K562 (cell line): ENCODE measurements around the gene CDAN1. TPM values are rescaled to one million over a fixed set of nuclear protein-coding genes. Genes with fewer than 3 reads are reported as not detected.

ENCODE experiments used
- ATAC-seq: fragments of 200-7000 bp; cut with Tn5 transposase; 3 replicates; pipeline ENCODE4 v1.9.1; 2020; ENCODE audit warnings: moderate library complexity
- Bru-seq: library from RNA; stranded (reverse); fragments of 400-500 nt; gene quantifications from one replicate; lab custom pipeline; 2021; lab: Mats Ljungman, UMichigan
- BruChase-seq, 2 experiments: library from RNA; stranded (reverse); fragments of 400-500 nt; gene quantifications; one replicate each; lab custom pipeline; 2021; lab: Mats Ljungman, UMichigan
- BruUV-seq: library from RNA; stranded (reverse); fragments of 400-500 nt; replicated peaks from 2 replicates; lab custom pipeline; 2021; lab: Mats Ljungman, UMichigan
- CTCF ChIA-PET: fragments of 300-600 bp; formaldehyde crosslinking; extraction: SDS; loops from one replicate; lab custom pipeline; 2021; ENCODE audit warnings: low intra/inter-chr PET ratio; lab: Yijun Ruan, JAX
- POLR2A ChIA-PET: fragments of 300-600, 350-650 bp; sonication (Branson Sonifier 250); formaldehyde crosslinking; extraction: SDS; loops from one replicate; lab custom pipeline; 2021; ENCODE audit warnings: antibody characterized with exemption, inconsistent platforms; lab: Yijun Ruan, JAX
- DNase-seq, 4 experiments: peaks; one replicate each; pipeline versions ENCODE4 v3.0.0 to v3.0.0-alpha.2; 2011 to 2018; ENCODE audit warnings: low spot score in 3 of 4, mixed read lengths in 3 of 4; ENCODE audit errors: extremely low read depth in 1 of 4
- FAIRE-seq: peaks from 2 replicates; lab custom pipeline; 2011; peaks lifted over from hg19 to GRCh38; lab: Jason Lieb, UNC
- H2AFZ ChIP-seq: 2 replicates; pipeline ENCODE4 v1.6.0; 2011; ENCODE audit warnings: low read depth, low read length, control low read depth, inconsistent platforms
- H3K27ac ChIP-seq: fragments of 200-600 bp; 3 replicates; pipeline ENCODE4 v1.8.0; 2011; ENCODE audit warnings: low read depth, mild to moderate bottlenecking, control low read depth, inconsistent platforms, low read length, moderate library complexity, mixed read lengths; ENCODE audit errors: extremely low read depth
- H3K27me3 ChIP-seq, 2 experiments: fragments of 300-600 bp in 1 of 2; 2 replicates in 1 of 2; 3 replicates in 1 of 2; pipeline versions ENCODE4 v1.6.0 to v1.8.0; 2011; ENCODE audit warnings: inconsistent platforms in 2 of 2, low read length in 2 of 2, mild to moderate bottlenecking in 1 of 2, mixed read lengths in 1 of 2, moderate library complexity in 1 of 2; ENCODE audit not compliant: control insufficient read depth in 2 of 2, insufficient read depth in 2 of 2
- H3K36me3 ChIP-seq: fragments of 300-600 bp; 3 replicates; pipeline ENCODE4 v1.8.0; 2011; ENCODE audit warnings: mild to moderate bottlenecking, low read length, inconsistent platforms; ENCODE audit not compliant: control insufficient read depth, insufficient read depth
- H3K4me1 ChIP-seq, 2 experiments: fragments of 200-600 bp in 1 of 2; replicated peaks in 1 of 2; 2 replicates in 1 of 2; 3 replicates in 1 of 2; pipeline versions ENCODE4 v1.5.1 to v1.8.0; 2011; ENCODE audit warnings: inconsistent platforms in 2 of 2, low read length in 2 of 2, mild to moderate bottlenecking in 1 of 2, mixed read lengths in 1 of 2, moderate library complexity in 1 of 2; ENCODE audit not compliant: control insufficient read depth in 2 of 2, insufficient read depth in 2 of 2
- H3K4me2 ChIP-seq: 2 replicates; pipeline ENCODE4 v1.6.1; 2011; ENCODE audit warnings: low read length, control low read depth, inconsistent platforms, mixed read lengths; ENCODE audit not compliant: insufficient read depth
- H3K4me3 ChIP-seq: fragments of 200-600 bp; sonication (generic), shearing (Covaris generic); 2 replicates; pipeline ENCODE4 v1.5.1; 2016; ENCODE audit warnings: control low read depth, inconsistent platforms
- H3K79me2 ChIP-seq: fragments of 200-600 bp; 3 replicates; pipeline ENCODE4 v1.8.0; 2011; ENCODE audit warnings: low read length, inconsistent platforms; ENCODE audit not compliant: control insufficient read depth, insufficient read depth
- H3K9ac ChIP-seq, 2 experiments: 2 replicates each; pipeline versions ENCODE4 v1.6.0 to v1.6.1; 2011; ENCODE audit warnings: low read depth in 2 of 2, low read length in 2 of 2, control low read depth in 1 of 2, inconsistent platforms in 1 of 2, mild to moderate bottlenecking in 1 of 2, mixed read lengths in 1 of 2; ENCODE audit not compliant: insufficient read depth in 1 of 2
- H3K9me1 ChIP-seq: one replicate; pipeline ENCODE4 v1.6.0; 2011; ENCODE audit warnings: inconsistent platforms, mild to moderate bottlenecking, low read length, moderate library complexity; ENCODE audit not compliant: control insufficient read depth, insufficient read depth
- H3K9me3 ChIP-seq: replicated peaks from 2 replicates; pipeline ENCODE4 v1.5.1; 2011; ENCODE audit warnings: low read depth, low read length, inconsistent platforms; ENCODE audit not compliant: control insufficient read depth, insufficient read depth
- H4K20me1 ChIP-seq: replicated peaks from 2 replicates; pipeline ENCODE4 v1.6.1; 2011; ENCODE audit warnings: low read length, inconsistent platforms, mixed read lengths; ENCODE audit not compliant: control insufficient read depth, insufficient read depth
- ARHGAP35 ChIP-seq: fragments of 450-650 bp; IDR thresholded peaks from 2 replicates; pipeline ENCODE4 v1.6.1; 2018; ENCODE audit not compliant: partially characterized antibody
- DPF2 ChIP-seq: fragments of 450-650 bp; IDR thresholded peaks from 2 replicates; pipeline ENCODE4 v1.6.1; 2016
- LCOR ChIP-seq: sonication (generic); formaldehyde crosslinking; IDR thresholded peaks from 2 replicates; pipeline ENCODE4 v1.8.0; 2022; ENCODE audit warnings: mild to moderate bottlenecking, missing genetic modification reagents
- POLR2AphosphoS2 ChIP-seq: IDR thresholded peaks from 2 replicates; pipeline ENCODE4 v1.6.1; 2012; ENCODE audit warnings: low read length, improper control_type of control experiment
- SMARCE1 ChIP-seq: fragments of 450-650 bp; IDR thresholded peaks from 2 replicates; pipeline ENCODE4 v1.7.1; 2016; ENCODE audit warnings: mild to moderate bottlenecking
- SUPT5H ChIP-seq: fragments of 450-650 bp; IDR thresholded peaks from 2 replicates; pipeline ENCODE4 v1.6.1; 2016
- TCF7L2 ChIP-seq: fragments of 150-350 bp; IDR thresholded peaks from 2 replicates; pipeline ENCODE4 v1.6.1; 2016; ENCODE audit warnings: low read depth, mild to moderate bottlenecking, low read length, moderate library complexity
- ZNF274 ChIP-seq: IDR thresholded peaks from 2 replicates; pipeline ENCODE4 v1.6.1; 2011; ENCODE audit warnings: low read depth, mild to moderate bottlenecking, low read length, moderate library complexity, borderline replicate concordance
- WGBS: fragments of 100-300 bp; shearing (Covaris generic); methylation state at CpG from one replicate; pipeline ENCODE4 v1.1.6; 2016; ENCODE audit warnings: low coverage, mixed read lengths; ENCODE audit not compliant: insufficient coverage; ENCODE audit errors: missing lambda C conversion rate; 5-methylcytosine and 5-hydroxymethylcytosine counted together
- in situ Hi-C: fragments of 300-500 bp; cut with MboI; formaldehyde crosslinking; loops from 4 replicates; pipeline ENCODE4 v1.15.0; 2018; ENCODE audit warnings: inconsistent platforms, mixed read lengths
- intact Hi-C: fragments of 100-400 bp; cut with micrococcal nuclease; formaldehyde crosslinking; loops from 2 replicates; pipeline ENCODE4 v1.14.2; 2022
- long read RNA-seq, 3 experiments: library from polyadenylated mRNA in 2 of 3; library from RNA in 1 of 3; unstranded in 2 of 3; stranded (forward) in 1 of 3; transcript quantifications; one replicate each; pipeline ENCODE4 v2.0.0, GENCODE V29; 2019 to 2022
- polyA minus RNA-seq, 3 experiments: library from RNA; depleted of rRNA, polyadenylated mRNA; stranded (reverse); fragments of >200 nt; gene quantifications; 2 replicates each; pipeline ENCODE4 v1.2.3, GENCODE V29; 2011
- polyA plus RNA-seq, 8 experiments: library from polyadenylated mRNA; depleted of rRNA in 4 of 8; stranded (reverse) in 5 of 8; unstranded in 3 of 8; fragments of >200 nt; fragmentation: Nextera tagmentation in 2 of 8; fragmentation: Illumina TruSeq in 1 of 8; extraction: Ambion mirVana in 2 of 8; extraction: Trizol in 1 of 8; gene quantifications; 2 replicates each; pipeline versions ENCODE4 v1.2.1 to v1.2.3, GENCODE V29; 2011 to 2014; ENCODE audit warnings: inconsistent platforms in 1 of 8, missing spikeins in 1 of 8
- total RNA-seq, 7 experiments: library from RNA; depleted of rRNA in 6 of 7; stranded (reverse); fragments of >200 nt in 6 of 7; fragmentation: Illumina TruSeq in 2 of 7; extraction: Trizol in 2 of 7; gene quantifications; 2 replicates each; pipeline versions ENCODE4 v1.2.1 to v1.2.3, GENCODE V29; 2011 to 2021; ENCODE audit warnings: low replicate concordance in 1 of 7
- TF ChIP-seq, protein P1 (sequence below), 2 experiments: fragments of 450-650 bp in 1 of 2; sonication (generic) in 1 of 2; formaldehyde crosslinking; conservative IDR thresholded peaks; 2 replicates each; pipeline versions ENCODE4 v1.4.0 to v1.8.1; 2020 to 2022; ENCODE audit warnings: mild to moderate bottlenecking in 1 of 2, missing genetic modification reagents in 1 of 2
- TF ChIP-seq, protein P2 (sequence below): fragments of 450-650 bp; formaldehyde crosslinking; IDR thresholded peaks from 2 replicates; pipeline ENCODE4 v1.4.0; 2022; ENCODE audit warnings: missing genetic modification characterization

The CDAN1 gene, protein sequence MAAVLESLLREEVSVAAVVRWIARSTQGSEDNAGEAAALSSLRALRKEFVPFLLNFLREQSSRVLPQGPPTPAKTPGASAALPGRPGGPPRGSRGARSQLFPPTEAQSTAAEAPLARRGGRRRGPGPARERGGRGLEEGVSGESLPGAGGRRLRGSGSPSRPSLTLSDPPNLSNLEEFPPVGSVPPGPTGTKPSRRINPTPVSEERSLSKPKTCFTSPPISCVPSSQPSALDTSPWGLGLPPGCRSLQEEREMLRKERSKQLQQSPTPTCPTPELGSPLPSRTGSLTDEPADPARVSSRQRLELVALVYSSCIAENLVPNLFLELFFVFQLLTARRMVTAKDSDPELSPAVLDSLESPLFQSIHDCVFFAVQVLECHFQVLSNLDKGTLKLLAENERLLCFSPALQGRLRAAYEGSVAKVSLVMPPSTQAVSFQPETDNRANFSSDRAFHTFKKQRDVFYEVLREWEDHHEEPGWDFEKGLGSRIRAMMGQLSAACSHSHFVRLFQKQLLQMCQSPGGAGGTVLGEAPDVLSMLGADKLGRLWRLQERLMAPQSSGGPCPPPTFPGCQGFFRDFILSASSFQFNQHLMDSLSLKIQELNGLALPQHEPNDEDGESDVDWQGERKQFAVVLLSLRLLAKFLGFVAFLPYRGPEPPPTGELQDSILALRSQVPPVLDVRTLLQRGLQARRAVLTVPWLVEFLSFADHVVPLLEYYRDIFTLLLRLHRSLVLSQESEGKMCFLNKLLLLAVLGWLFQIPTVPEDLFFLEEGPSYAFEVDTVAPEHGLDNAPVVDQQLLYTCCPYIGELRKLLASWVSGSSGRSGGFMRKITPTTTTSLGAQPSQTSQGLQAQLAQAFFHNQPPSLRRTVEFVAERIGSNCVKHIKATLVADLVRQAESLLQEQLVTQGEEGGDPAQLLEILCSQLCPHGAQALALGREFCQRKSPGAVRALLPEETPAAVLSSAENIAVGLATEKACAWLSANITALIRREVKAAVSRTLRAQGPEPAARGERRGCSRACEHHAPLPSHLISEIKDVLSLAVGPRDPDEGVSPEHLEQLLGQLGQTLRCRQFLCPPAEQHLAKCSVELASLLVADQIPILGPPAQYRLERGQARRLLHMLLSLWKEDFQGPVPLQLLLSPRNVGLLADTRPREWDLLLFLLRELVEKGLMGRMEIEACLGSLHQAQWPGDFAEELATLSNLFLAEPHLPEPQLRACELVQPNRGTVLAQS
- total RNA-seq (2011; cell fraction: chromatin; rRNA removed; ENCODE audit: low replicate concordance): 42.0 and 69.0 TPM in 2 replicates
- 42.7 and 48.0 TPM in 2 replicates for total RNA-seq (2011; cell fraction: nucleolus; rRNA removed)
- total RNA-seq (2011; cell fraction: nucleoplasm; rRNA removed): 37.2 and 43.0 TPM in 2 replicates
- 28.3 and 31.8 TPM in 2 replicates for total RNA-seq (2014; rRNA removed)
- 9.2 and 10.3 TPM in 2 replicates for total RNA-seq (2014; rRNA removed; fragmentation: Illumina TruSeq; extraction: Trizol)
- 17.8 TPM in 2 replicates for total RNA-seq (2015; rRNA removed; fragmentation: Illumina TruSeq; extraction: Trizol)
- 34.4 and 36.5 TPM in 2 replicates for total RNA-seq (2021)
- 11.0 and 11.7 TPM in 2 replicates for polyA plus RNA-seq (2011; rRNA removed)
- polyA plus RNA-seq (2011; cell fraction: cytosol; rRNA removed): 10.8 and 12.5 TPM in 2 replicates
- polyA plus RNA-seq (2011; cell fraction: nucleus; rRNA removed): 26.0 and 32.8 TPM in 2 replicates
- polyA plus RNA-seq (2012): 20.1 and 25.3 TPM in 2 replicates
- polyA plus RNA-seq (2014; fragmentation: Illumina TruSeq; extraction: Trizol): 13.8 and 15.1 TPM in 2 replicates
- 1 to 10 TPM; 1.6 to 2.7 TPM for polyA plus RNA-seq (2014; fragmentation: Nextera tagmentation; extraction: Ambion mirVana)
- polyA plus RNA-seq (2014; rRNA removed): 16.5 and 20.5 TPM in 2 replicates
- 7.5 and 9.7 TPM in 2 replicates for polyA minus RNA-seq (2011; rRNA and poly(A)+ RNA removed)
- 9.0 and 13.4 TPM in 2 replicates for polyA minus RNA-seq (2011; cell fraction: cytosol; rRNA and poly(A)+ RNA removed)
- 18.8 and 19.3 TPM in 2 replicates for polyA minus RNA-seq (2011; cell fraction: nucleus; rRNA and poly(A)+ RNA removed)
- Bru-seq, nascent RNA: percentile 77 among the genes with signal in this experiment
- BruChase-seq, experiment 1, labeled RNA remaining after a 2-hour chase: percentile 71 among the genes with signal in this experiment
- percentile 80 among the genes with signal in this experiment for BruChase-seq, experiment 2, labeled RNA remaining after a 6-hour chase
- long read RNA-seq, experiment 1, full-length matches to known transcripts: 6 of 85 reads
- long read RNA-seq, experiment 1, partial matches to known transcripts: 47 of 85 reads
- long read RNA-seq, experiment 1, other reads (novel, unspliced or antisense): 32 of 85 reads
- long read RNA-seq, experiment 2, partial matches to known transcripts: 8 of 25 reads
- long read RNA-seq, experiment 2, other reads (novel, unspliced or antisense): 16 of 25 reads
- long read RNA-seq, experiment 3, partial matches to known transcripts: 3 of 4 reads
- long read RNA-seq, experiment 3, other reads (novel, unspliced or antisense): 1 of 4 reads

DNA sequence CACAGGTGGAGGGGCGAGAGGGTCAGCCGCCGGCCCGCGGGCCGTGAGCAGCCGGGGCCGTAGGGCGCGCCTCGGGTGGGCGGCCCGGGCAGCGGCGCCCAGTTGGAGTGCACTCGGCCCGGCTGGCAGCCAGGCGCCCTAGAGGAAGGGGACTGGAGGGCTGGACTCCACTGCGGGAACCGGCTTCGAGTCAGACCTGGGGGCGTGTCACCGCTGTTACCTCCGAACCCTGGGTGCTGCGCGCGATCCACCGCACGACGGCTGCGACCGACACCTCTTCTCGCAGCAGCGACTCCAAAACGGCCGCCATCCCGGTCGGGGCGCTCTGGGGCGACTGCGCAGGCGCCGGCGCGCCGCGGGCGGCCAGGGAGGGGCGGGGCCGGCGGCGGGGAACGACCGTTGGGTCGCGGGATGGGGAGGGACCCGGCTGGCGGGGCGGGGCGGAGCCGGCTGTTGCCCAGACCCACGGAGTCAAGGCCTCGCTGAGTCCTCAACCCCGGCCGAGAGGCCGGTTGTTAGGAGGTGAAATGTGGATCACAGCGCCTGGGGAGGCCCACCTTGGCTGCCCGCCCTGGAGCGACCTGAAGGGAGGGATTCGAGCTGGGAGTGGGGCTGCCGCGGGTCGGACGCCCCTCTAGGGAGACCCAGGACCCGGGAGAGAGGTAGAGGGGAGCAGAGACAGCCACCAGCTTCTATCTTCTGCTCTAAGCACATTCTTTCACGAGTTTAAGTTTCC is at the start of gene CDAN1:
TSS of gene CDAN1 (minus strand) at position 336 of the 736 bp plus-strand sequence. CDS start at position 310, 26 bp downstream.
- POLR2A ChIA-PET: interaction anchor here (0.6 to 1.7 kb wide), 8 partner anchors 9 to 186 kb away, joined by 3 to 6 read pairs (median 4); no protein-coding TSS in a partner anchor
- Histone ChIP-seq H3K9ac (peak within 1 kb of the TSS; percentile 88 to 94), H3K4me2 (peak within 1 kb of the TSS; percentile 92), H3K4me1 (peaks cover 5 to 26% of the 10 kb centered on the region in 2 experiments; a peak in 4 of 5 replicates), H3K9me1 (no peaks in the 10 kb centered on the region), H3K79me2 (peaks cover 22% of the 10 kb centered on the region), H3K9me3 (no peaks in the 10 kb centered on the region), H3K36me3 (peaks cover 38% of the 10 kb centered on the region), H4K20me1 (peaks cover 4% of the 10 kb centered on the region; the same call in 1 of the 2 replicates), H3K27me3 (no peaks in the 10 kb centered on the region), H3K4me3 (peak within 1 kb of the TSS; percentile 96), H3K27ac (peak within 1 kb of the TSS; percentile 89), H2AFZ (peak within 1 kb of the TSS; percentile 95)
- in situ Hi-C loops: no loop called here
- CTCF ChIA-PET: interaction anchor here (0.6 kb wide), 1 partner anchor 184 kb away, joined by 5 read pairs; the partner anchor contains the start of gene TTBK2
- peak; percentile 93 to 99 (median 99) for DNase-seq
- peak; percentile 97 for ATAC-seq
- FAIRE-seq: peak; percentile 37
- BruUV-seq: no TSS peak
- intact Hi-C loops: loop anchor here (2.0 kb wide), 1 partner anchor 190 kb away; no protein-coding TSS in a partner anchor
- under 1% methylated on average over 45 of the region's 76 CpGs for WGBS
- TF ChIP-seq TCF7L2 (no peak), ARHGAP35 (no peak), DPF2 (no peak), LCOR (CRISPR knock-in tag) (no peak), SMARCE1 (no peak), ZNF274 (no peak), POLR2AphosphoS2 (no peak), SUPT5H (peak; percentile 73)
- TF ChIP-seq, protein P1, sequence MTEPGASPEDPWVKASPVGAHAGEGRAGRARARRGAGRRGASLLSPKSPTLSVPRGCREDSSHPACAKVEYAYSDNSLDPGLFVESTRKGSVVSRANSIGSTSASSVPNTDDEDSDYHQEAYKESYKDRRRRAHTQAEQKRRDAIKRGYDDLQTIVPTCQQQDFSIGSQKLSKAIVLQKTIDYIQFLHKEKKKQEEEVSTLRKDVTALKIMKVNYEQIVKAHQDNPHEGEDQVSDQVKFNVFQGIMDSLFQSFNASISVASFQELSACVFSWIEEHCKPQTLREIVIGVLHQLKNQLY (CRISPR knock-in tag; conservative IDR thresholded peaks at IDR 0.05): no peak
- TF ChIP-seq, protein P2, sequence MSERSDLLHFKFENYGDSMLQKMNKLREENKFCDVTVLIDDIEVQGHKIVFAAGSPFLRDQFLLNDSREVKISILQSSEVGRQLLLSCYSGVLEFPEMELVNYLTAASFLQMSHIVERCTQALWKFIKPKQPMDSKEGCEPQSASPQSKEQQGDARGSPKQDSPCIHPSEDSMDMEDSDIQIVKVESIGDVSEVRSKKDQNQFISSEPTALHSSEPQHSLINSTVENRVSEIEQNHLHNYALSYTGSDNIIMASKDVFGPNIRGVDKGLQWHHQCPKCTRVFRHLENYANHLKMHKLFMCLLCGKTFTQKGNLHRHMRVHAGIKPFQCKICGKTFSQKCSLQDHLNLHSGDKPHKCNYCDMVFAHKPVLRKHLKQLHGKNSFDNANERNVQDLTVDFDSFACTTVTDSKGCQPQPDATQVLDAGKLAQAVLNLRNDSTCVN (CRISPR knock-in tag): no peak
